HEK293 (cell line): ENCODE data around the gene IL17A.

Source experiments
- CTCF ChIA-PET: fragments of 350-600 bp; formaldehyde crosslinking; extraction: SDS; loops from one replicate; lab custom pipeline; 2021; ENCODE audit warnings: antibody characterized with exemption; lab: Yijun Ruan, JAX
- POLR2A ChIA-PET: fragments of 300-600 bp; formaldehyde crosslinking; extraction: SDS; loops from one replicate; lab custom pipeline; 2020; ENCODE audit warnings: antibody characterized with exemption, inconsistent platforms; lab: Yijun Ruan, JAX
- H3K27ac ChIP-seq: fragments of 200-500 bp; sonication (Bioruptor generic); 2 replicates; pipeline ENCODE4 v1.5.1; 2014; ENCODE audit warnings: low read depth, low read length, control low read depth, inconsistent platforms; ENCODE audit errors: extremely low read depth
- H3K36me3 ChIP-seq, 2 experiments: fragments of 200-500 bp in 1 of 2; sonication (Bioruptor generic) in 1 of 2; 1 replicate in 1 of 2; 2 replicates in 1 of 2; pipeline ENCODE4 v1.5.1; 2014 to 2017; ENCODE audit warnings: inconsistent platforms in 2 of 2, low read length in 2 of 2; ENCODE audit not compliant: control insufficient read depth in 2 of 2, insufficient read depth in 1 of 2
- H3K4me1 ChIP-seq: fragments of 200-500 bp; sonication (Bioruptor generic); 2 replicates; pipeline ENCODE4 v1.5.1; 2014; ENCODE audit warnings: mild to moderate bottlenecking, low read length, inconsistent platforms; ENCODE audit not compliant: control insufficient read depth, insufficient read depth
- H3K4me3 ChIP-seq: 2 replicates; pipeline ENCODE4 v1.5.1; 2011; ENCODE audit warnings: low read depth, mild to moderate bottlenecking, control low read depth, low read length, moderate library complexity
- H3K9me3 ChIP-seq: fragments of 200-500 bp; sonication (Bioruptor generic); 2 replicates; pipeline ENCODE4 v1.5.1; 2014; ENCODE audit warnings: low read depth, low read length, inconsistent platforms; ENCODE audit not compliant: control insufficient read depth, insufficient read depth
- BCL11B ChIP-seq: fragments of 450-650 bp; formaldehyde crosslinking; IDR thresholded peaks from 2 replicates; pipeline ENCODE4 v1.5.1; 2016; ENCODE audit warnings: low read depth, missing biosample characterization, missing genetic modification characterization
- GFI1B ChIP-seq: fragments of 450-650 bp; formaldehyde crosslinking; IDR thresholded peaks from 2 replicates; pipeline ENCODE4 v1.5.1; 2016; ENCODE audit warnings: missing biosample characterization, missing genetic modification characterization
- GLIS1 ChIP-seq: fragments of 450-650 bp; formaldehyde crosslinking; IDR thresholded peaks from 2 replicates; pipeline ENCODE4 v1.5.1; 2016; ENCODE audit warnings: missing biosample characterization, missing genetic modification characterization
- MZF1 ChIP-seq: fragments of 450-650 bp; formaldehyde crosslinking; IDR thresholded peaks from 2 replicates; pipeline ENCODE4 v1.5.1; 2017; ENCODE audit warnings: missing biosample characterization, missing genetic modification characterization, borderline replicate concordance
- YY2 ChIP-seq: fragments of 450-650 bp; formaldehyde crosslinking; IDR thresholded peaks from 2 replicates; pipeline ENCODE4 v1.5.1; 2016; ENCODE audit warnings: missing biosample characterization, missing genetic modification characterization
- ZBTB26 ChIP-seq: fragments of 450-650 bp; formaldehyde crosslinking; optimal IDR thresholded peaks from 2 replicates; pipeline ENCODE3; 2016; ENCODE audit warnings: missing biosample characterization, mild to moderate bottlenecking, missing genetic modification characterization
- ZEB2 ChIP-seq: fragments of 450-650 bp; formaldehyde crosslinking; IDR thresholded peaks from 2 replicates; pipeline ENCODE4 v1.5.1; 2016; ENCODE audit warnings: missing biosample characterization, missing genetic modification characterization
- ZFHX2 ChIP-seq: fragments of 450-650 bp; formaldehyde crosslinking; conservative IDR thresholded peaks from 2 replicates; pipeline ENCODE4 v1.5.1; 2016; ENCODE audit warnings: missing biosample characterization, missing genetic modification characterization
- ZNF10 ChIP-seq: fragments of 450-650 bp; formaldehyde crosslinking; IDR thresholded peaks from 2 replicates; pipeline ENCODE4 v1.5.1; 2017; ENCODE audit warnings: missing biosample characterization, missing genetic modification characterization
- ZNF138 ChIP-seq: fragments of 450-650 bp; formaldehyde crosslinking; IDR thresholded peaks from 2 replicates; pipeline ENCODE4 v1.5.1; 2016; ENCODE audit warnings: missing biosample characterization, missing genetic modification characterization, borderline replicate concordance
- ZNF155 ChIP-seq: fragments of 450-650 bp; formaldehyde crosslinking; IDR thresholded peaks from 2 replicates; pipeline ENCODE4 v1.5.1; 2016; ENCODE audit warnings: missing biosample characterization, missing genetic modification characterization
- ZNF24 ChIP-seq: fragments of 450-650 bp; formaldehyde crosslinking; IDR thresholded peaks from 2 replicates; pipeline ENCODE4 v1.5.1; 2016; ENCODE audit warnings: missing biosample characterization, missing genetic modification characterization
- ZNF311 ChIP-seq: fragments of 450-650 bp; formaldehyde crosslinking; IDR thresholded peaks from 2 replicates; pipeline ENCODE4 v1.5.1; 2017; ENCODE audit warnings: missing biosample characterization, missing genetic modification characterization, borderline replicate concordance
- ZNF398 ChIP-seq: fragments of 450-650 bp; formaldehyde crosslinking; IDR thresholded peaks from 2 replicates; pipeline ENCODE4 v1.5.1; 2017; ENCODE audit warnings: missing biosample characterization, missing genetic modification characterization
- ZNF544 ChIP-seq: fragments of 450-650 bp; formaldehyde crosslinking; IDR thresholded peaks from 2 replicates; pipeline ENCODE4 v1.5.0; 2017; ENCODE audit warnings: missing biosample characterization, missing genetic modification characterization
- ZNF626 ChIP-seq: fragments of 450-650 bp; sonication (Bioruptor Pico); formaldehyde crosslinking; IDR thresholded peaks from 2 replicates; pipeline ENCODE4 v1.5.1; 2018; ENCODE audit warnings: missing biosample characterization, missing genetic modification characterization, inconsistent platforms
- ZSCAN23 ChIP-seq: fragments of 450-650 bp; formaldehyde crosslinking; IDR thresholded peaks from 2 replicates; pipeline ENCODE4 v1.5.1; 2016; ENCODE audit warnings: missing biosample characterization, missing genetic modification characterization
- TF ChIP-seq, protein P1 (sequence below): fragments of 450-650 bp; formaldehyde crosslinking; IDR thresholded peaks from 2 replicates; pipeline ENCODE4 v1.5.1; 2016; ENCODE audit warnings: missing biosample characterization, missing genetic modification characterization

IL17A gene

GRCh38 chr6:52183131-52183713 lies 3.0 kb upstream of the IL17A start:
- TF ChIP-seq ZBTB26 (tag by site-specific recombination) (no peak), YY2 (tag by site-specific recombination) (no peak), ZFHX2 (no peak), ZNF10 (tag by site-specific recombination) (no peak), ZNF155 (tag by site-specific recombination) (no peak), ZNF311 (tag by site-specific recombination) (no peak), ZNF24 (tag by site-specific recombination) (no peak)
- TF ChIP-seq, protein P1, sequence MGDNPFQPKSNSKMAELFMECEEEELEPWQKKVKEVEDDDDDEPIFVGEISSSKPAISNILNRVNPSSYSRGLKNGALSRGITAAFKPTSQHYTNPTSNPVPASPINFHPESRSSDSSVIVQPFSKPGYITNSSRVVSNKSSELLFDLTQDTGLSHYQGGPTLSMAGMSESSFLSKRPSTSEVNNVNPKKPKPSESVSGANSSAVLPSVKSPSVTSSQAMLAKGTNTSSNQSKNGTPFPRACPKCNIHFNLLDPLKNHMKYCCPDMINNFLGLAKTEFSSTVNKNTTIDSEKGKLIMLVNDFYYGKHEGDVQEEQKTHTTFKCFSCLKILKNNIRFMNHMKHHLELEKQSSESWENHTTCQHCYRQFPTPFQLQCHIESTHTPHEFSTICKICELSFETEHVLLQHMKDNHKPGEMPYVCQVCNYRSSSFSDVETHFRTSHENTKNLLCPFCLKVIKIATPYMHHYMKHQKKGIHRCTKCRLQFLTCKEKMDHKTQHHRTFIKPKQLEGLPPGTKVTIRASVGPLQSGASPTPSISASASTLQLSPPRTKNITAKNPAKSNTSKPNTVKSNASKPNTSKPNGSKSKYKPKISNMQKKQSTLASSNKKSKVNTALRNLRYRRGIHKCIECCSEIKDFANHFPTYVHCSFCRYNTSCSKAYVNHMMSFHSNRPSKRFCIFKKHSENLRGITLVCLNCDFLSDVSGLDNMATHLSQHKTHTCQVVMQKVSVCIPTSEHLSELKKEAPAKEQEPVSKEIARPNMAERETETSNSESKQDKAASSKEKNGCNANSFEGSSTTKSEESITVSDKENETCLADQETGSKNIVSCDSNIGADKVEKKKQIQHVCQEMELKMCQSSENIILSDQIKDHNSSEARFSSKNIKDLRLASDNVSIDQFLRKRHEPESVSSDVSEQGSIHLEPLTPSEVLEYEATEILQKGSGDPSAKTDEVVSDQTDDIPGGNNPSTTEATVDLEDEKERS (tag by site-specific recombination), result no peak
- H3K4me3 ChIP-seq, result no peak overlapping the region
- H3K27ac ChIP-seq, result no peak overlapping the region
- peaks cover 10% of the 10 kb centered on the region for H3K4me1 ChIP-seq
- H3K9me3 ChIP-seq, result no peaks in the 10 kb centered on the region
- ChIA-PET POLR2A (no interaction called here), CTCF (interaction anchor here (1.1 kb wide), 1 partner anchor 51 kb away, joined by 3 read pairs; no protein-coding TSS in a partner anchor)
- H3K36me3 ChIP-seq, result no peaks in the 10 kb centered on the region

- no peaks in the 10 kb centered on the region for H3K9me3 ChIP-seq
- TF ChIP-seq MZF1 (tag by site-specific recombination) (no peak), ZSCAN23 (tag by site-specific recombination) (no peak), GFI1B (no peak), ZEB2 (no peak), GLIS1 (tag by site-specific recombination) (no peak), ZNF544 (tag by site-specific recombination) (no peak), ZNF138 (no peak), ZNF398 (no peak), ZNF626 (tag by site-specific recombination) (no peak), BCL11B (tag by site-specific recombination) (no peak)
- H3K27ac ChIP-seq, result no peak overlapping the region
- H3K4me1 ChIP-seq, result peaks cover 4% of the 10 kb centered on the region; the same call in 1 of the 2 replicates
- H3K4me3 ChIP-seq, result no peak overlapping the region
- POLR2A ChIA-PET, result no interaction called here
- no peaks in the 10 kb centered on the region for H3K36me3 ChIP-seq
- CTCF ChIA-PET, result interaction anchor here (0.5 to 1.5 kb wide), 4 partner anchors 21 to 820 kb away, joined by 3 to 4 read pairs (median 3); no protein-coding TSS in a partner anchor
Observed at GRCh38 chr6:52186480-52186879, 305 bp downstream of the IL17A start.
